Stimulated activated CD4-positive, alpha-beta T cell treated with anti-CD3 and anti-CD28 coated beads, Interleukin-15, amount 100 ng/mL, for 1 hour (primary cell): ENCODE results near the gene HEMK1.

ENCODE experiments used
- DNase-seq, 2 donors: peaks; one replicate each; pipeline ENCODE4 v3.0.0-alpha.2; 2020; ENCODE audit warnings: low read depth in 1 of 2, low spot score in 1 of 2

Gene HEMK1

DNA sequence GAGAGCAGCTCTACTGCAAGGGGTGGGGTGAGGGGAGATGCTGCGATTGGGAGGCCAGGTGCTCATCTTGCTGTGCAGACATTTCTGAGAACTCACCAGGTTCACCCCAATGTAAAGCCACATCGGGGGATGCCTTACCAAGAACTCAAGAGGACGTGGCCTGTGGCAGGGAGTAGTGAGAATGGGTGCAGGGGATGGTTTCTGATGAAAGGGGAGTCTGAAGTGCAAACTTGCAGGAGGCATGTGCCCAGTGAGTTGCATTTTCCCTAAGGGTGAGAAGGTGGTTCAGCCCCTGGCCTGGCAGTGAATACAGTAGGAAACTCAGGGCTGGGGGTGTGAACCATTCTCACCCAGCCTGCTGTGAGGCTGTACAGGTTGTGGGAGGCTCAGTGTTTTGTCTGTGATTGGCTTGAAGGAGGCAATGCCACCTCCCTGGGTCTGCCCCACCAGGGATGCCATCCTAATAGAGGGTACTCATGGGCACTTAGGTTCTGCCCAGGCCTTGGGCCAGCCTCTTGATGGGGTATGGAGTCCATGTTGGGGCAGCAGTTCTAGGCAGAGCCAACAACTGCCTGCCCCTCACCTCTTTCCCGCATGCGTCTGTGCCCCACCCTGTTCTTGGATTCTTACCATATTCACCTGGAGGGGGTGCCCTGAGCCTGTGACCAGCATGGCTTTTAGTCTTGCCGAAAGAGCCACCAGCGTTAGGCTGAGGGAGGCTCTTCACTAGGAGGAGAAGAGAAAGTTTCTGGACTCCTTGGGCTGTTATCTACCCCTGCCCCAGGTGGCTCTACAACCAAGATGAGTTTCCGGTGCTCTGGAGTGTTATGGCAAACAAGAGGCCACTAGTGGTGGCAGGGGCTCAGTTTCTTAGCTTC is 4.5 kb downstream of the HEMK1 start:
- DNase-seq: peak; percentile 42 to 64

DNA sequence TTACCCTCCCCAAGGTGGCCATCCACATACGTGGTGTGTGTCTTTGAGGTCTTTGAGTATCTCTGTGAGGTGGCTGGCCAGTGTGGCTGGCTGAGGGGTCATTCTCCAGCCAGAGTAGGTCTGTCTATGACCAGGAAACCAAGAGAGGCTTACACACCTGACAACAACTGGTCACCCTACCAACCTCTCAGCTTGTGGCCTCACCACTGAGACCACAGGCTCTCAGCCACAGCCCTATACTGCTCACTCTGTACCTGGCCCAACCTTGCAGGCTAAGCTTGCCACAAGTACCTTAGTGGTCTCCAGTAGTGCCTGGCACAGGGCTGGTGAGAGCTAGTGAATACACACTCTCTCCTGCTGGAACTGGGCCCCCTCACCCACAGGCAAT is 5.1 kb downstream of the HEMK1 start:
- DNase-seq: no peak

DNA sequence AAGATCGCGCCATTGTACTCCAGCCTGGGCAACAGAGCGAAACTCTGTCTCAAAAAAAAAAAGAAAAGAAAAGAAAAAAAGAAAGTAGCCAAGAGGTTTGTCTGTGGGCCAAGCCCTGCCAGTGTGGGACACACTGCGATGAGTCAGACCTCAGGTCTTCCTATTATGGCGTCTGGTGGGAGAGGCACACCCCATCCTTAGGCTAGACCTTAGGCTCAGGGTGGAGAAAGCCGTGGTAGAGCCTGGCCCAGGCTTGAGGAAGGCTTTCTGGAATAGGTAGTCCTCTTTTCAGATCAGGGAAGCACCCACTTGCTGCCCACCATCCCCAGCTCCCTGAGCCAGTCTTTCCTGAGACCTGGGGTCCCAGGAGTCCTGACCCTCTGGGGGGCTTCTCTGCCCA is 6.0 kb downstream of the HEMK1 start:
- no peak for DNase-seq

DNA sequence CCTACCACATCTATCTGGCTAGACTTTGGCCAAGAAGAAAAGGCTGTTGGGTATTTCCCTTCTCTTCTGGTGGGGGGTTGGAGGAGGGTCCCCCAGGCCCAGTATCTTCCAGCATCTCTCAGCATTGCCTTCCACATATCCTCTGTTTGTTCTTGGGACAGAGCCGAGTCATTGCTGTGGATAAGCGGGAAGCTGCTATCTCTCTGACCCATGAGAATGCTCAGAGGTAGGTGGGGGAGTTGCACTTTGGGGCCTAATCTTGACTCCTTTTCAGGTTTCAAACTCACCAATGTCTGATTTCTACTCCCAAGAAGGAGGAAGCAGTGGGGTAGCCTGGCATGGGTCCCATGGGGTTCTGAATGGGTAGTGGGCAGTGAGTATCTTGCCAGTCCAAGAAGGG is 8.0 kb downstream of the HEMK1 start:
- no peak for DNase-seq

DNA sequence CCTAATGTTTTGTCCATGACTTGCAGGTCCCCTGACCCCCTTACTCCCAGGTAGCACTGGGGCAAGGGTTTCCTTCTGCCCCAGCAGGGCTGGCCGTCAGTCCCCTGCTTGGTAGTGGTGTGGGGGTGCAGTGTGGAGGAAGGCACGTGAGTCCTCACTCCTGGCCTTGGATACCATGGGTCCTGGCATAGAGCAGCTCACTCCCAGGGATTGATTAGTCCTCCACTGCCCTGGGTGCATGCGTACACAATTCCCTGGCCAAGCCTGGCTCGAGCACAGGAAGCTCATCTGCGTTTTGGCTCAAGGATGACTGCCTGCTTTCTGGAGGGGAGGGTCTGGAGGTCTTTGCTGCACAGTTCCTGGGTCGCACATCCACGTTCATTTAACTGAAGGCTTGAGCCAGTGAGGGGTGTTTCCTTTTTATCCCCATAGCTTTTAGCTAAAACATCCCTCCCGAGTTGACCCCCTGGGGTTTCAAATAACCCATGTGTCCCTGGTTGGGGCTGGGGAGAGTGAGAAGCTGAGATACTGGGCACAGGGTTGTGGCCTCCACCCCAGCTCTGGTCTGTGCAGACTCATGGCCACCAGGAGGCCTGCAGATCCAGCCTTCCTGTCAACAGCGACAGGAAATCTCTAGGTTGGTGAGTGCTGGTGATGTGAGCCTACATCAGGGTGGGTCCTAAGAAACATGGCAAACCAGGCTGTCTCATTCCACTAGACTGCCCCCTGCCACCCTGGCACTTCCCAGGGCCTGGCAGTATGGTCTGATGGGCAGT is 11.5 kb downstream of the HEMK1 start:
- no peak for DNase-seq

DNA sequence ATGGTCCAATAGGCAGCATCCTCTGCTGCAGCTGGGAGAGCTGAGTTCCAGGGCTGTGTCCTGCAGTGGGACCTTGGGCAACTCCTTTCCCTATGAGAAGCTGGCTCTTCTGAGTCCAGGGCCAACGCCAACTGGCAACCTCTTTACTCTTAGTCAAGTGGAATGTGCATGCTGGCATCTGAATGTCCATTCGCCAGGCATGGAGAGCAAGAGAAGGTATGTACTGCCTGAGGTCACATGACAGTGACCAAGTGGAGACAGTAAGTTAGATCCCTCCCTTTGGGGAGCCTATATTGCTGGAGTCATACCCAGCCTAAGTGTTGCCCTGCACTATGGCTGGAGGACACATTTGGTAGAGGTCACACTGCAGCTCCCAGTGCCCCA is 12.1 kb downstream of the HEMK1 start:
- no peak for DNase-seq

DNA sequence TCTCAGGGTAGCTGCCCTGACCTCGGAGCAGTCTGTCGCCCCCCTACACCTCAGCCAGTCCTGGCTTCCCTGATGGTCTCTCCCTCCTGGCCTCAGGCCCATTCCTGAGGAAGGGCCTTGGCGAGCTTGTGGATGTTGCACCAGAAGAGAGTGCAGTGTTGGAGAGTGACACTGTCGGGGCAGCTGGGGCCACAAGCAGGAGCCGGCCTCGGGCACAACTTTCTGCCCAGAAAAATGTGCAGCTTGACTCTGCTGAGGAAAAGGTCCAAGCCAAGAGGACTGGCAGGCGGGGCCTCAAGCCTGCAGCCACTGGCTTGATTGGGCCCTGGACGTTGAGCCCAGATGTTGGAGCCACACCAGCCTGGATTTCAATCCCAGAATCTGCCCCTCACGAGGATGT is 12.8 kb downstream of the HEMK1 start:
- no peak for DNase-seq

DNA sequence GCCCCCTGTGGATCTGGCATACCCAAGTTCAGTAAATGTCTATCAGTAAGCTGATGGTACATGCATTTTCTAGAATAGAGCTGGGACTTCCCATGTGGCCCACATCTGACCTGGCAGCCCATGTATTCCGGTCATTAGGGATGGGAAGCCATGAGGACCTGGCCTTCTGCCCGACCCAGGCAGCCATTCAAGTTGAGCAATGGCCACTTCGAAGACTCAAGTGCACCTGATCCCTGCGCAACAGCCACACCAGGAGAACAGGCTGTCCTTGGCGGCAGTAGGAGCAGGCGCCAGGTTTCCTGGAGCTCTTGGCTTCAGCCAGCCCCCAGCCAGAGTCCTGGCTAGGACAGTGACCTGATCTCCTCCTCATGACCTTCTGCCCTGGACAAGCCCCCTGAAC is 14.6 kb downstream of the HEMK1 start:
- DNase-seq: no peak

DNA sequence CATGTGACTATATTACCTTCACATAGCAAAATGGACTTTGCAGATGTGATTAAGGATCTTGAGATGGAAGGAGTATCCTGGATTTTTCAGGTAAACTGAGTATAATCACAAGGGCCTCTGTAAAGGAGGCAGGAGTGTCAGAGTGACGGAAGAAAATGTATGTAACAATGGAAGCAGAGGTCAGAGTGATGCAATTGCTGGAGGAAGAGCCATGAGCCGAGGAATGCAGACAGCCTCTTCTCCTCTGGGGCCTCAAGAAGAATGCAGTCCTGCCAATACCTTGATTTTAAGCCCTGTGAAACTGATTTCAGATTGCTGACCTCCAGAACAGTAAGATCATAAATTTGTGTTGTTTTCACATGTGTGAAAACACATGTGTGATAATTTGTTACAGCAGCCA is 15.1 kb downstream of the HEMK1 start:
- no peak for DNase-seq

DNA sequence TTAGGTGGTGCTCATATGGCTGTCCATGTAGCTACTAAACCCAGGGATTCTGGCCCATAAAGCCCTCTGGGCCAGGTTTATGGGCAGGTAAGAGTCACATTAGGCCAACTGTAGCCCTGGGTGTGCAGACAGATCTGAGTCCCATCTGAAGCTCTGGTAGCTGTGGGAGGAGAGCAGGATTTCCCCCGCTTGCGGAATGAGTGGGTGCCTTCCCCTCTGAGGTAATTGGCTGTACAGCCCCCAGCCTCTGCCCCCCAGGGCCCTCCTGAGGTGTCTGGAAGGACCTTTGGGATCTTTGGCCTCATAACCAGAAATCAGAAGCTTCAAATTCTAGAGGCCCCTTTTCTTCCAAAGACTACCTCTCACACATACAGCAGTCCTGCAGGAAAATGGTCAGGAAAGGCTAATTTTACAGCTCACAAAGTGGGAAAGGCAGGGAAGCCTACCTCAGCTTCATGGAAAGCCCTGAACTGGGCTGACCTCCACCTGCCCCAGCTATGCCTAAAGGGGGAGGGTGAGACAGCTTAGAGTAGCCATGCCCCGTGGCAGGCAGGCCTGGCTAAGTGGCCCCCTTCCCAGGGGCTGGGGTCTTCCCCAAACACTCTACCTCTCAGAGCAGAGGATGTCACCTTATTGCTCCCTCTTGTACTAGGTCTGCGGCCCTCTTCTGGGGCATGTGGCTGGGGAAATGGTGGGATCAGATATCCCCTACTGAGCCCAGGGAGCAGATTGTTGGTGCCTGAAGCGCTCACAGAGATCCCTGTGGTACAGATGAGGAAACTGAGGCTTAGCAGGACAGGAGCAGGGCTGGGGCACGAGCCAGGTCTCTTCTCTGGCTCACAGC is 16.8 kb downstream of the HEMK1 start:
- no peak for DNase-seq

DNA sequence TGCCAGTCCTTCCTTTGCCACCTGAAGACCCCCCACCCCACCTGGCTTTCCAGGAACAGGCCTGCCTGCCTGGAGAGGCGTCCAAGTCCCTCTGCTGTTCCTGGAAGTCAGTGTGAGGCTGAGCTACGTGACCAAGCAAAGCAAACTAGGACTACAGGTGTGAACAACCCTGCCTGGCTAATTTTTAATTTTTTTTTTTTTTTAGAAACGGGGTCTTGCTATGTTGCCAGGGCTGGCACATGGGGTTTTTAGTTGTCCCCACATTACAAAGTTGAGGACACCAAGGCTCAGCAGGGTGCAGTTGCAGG is 17.4 kb downstream of the HEMK1 start:
- DNase-seq: no peak

DNA sequence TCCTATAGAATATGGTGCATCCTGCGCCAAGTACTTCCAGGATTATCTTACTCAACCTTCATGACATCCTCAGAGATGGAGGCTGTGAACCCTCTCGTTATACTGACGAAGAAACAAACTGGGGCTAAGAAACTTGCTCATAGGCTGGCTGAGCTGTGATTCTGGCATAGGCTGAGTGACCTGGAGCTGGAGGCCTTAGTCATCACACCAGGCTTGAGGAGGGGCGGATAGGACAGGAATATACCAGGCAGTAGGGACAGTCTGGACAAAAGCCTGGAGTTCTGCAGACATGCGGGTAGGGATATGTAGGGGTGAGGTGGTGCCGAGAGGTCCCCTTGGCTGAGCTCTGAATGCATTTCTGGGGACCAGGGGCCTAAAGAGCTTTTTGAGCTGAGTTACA is 18.1 kb downstream of the HEMK1 start:
- no peak for DNase-seq

DNA sequence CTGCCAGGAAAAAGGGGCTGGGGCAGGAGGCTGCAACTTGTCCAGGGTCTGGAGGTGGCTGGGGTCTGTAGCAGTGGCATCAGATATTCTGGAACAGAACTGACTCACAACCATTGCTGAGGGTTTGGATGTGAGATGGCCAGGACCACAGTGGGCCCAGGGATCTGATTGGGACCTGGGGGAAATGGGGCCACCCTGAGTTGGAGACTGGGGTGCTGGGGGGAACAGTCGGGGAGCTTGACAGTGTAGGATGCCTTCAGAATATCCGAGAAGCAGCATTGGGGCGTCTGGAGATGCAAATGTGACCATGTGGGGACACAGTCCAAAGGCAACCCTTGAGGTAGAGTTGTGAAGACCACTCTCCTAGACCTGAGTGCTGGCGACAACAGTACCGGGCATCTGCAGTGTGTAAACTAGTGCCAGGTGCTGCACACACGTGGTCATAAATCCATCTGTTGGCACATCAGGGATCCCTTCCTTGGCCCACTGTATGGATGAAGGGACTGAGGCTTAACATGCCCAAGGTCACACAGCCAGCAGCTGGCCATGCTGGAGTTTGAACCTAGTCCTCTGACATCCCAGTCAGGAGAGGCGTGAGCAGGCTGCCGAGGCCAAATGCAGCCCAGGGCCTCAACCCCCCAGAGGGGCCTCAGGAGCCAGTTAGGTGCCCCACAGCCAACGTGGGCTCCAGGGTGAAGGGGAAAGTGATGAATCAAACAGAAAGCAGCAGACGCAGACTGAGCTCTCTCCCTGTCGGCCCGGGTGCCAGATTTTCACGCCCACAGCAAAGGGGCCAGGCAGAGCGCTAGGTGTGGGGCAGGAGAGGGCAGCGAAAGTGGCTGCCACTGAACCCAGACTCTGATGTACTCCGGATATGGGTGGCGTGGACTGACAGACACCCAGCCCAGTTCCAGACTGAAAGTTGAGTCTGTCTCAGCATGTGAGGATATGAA is 18.8 kb downstream of the HEMK1 start:
- peak in 1 of 2 donors; percentile 71 for DNase-seq

DNA sequence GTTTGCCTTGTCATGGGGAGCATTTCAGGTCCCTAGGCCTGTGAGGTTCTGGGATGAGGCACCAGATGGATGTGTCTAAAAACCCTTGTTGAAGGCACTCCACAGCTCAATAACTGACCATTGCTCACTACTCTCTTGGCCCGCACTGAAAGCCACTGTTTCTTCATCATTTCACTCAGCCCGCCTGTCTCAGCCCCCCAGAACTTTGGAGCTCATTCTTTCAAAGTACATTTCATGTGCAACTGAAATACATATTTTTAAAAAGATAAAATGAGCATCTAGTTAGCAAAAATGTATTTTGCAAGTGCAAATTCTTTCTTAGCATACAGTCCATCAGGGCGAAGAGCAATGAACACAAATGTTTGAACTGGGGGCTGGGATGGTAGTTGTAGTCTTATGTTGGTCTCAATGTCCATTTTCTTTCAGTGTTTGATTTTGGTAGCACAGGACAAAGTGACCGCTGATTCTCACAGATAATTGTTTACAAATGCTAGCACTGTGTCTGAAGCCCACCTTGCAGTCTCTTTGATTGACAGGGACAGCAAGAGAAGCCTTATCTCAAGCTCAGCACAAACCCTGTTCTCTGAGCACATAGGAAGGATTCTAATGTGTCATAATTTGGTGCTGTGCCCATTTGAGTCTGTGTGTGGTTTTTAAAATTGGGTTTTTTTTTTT is 19.6 kb downstream of the HEMK1 start:
- no peak for DNase-seq

DNA sequence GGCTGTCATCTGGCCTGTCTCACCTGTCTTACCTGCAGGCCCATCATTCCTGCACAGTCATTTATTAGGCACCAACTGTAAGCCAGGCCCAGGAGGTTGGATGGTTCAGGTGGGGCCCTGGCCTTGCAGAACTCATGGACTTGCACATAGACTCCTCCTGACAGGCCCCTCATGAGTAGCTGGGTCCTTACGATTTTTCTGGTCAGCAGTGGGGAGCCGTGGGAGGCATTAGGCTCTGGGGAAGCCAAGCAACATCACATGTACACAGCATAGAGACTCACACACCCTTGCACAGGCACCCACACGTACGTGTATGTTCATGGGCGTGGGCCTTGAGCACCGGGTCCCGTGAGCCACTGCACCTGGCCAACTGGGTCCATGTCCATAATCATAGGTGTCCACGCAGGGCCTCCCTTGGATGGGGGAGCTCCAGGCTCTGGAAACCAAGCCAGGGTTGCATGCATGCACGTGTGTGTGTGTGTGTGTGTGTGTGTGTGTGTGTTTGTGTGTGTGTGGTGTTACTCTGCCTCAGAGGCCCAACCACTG is 21.9 kb downstream of the HEMK1 start:
- DNase-seq: no peak

DNA sequence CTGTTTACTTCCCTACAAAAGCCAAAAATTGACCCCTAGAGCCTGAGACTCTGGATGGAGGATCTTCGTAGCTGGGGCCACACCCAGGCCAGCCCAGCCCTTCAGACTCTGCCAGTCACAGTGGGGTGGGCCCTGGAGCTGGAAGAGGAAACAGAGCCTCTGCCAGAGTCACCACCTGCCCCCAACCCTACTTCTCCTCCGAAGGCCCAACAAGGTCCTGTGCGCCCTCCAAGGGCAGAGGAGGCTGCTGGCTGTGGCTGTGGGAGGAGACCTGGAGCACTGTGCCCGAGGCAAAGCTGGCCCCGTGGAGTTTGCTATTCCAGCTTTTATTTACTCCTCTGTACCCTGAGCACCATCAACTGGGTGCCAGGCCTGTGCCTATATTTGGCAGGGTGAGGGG is 23.2 kb downstream of the HEMK1 start:
- no peak for DNase-seq

DNA sequence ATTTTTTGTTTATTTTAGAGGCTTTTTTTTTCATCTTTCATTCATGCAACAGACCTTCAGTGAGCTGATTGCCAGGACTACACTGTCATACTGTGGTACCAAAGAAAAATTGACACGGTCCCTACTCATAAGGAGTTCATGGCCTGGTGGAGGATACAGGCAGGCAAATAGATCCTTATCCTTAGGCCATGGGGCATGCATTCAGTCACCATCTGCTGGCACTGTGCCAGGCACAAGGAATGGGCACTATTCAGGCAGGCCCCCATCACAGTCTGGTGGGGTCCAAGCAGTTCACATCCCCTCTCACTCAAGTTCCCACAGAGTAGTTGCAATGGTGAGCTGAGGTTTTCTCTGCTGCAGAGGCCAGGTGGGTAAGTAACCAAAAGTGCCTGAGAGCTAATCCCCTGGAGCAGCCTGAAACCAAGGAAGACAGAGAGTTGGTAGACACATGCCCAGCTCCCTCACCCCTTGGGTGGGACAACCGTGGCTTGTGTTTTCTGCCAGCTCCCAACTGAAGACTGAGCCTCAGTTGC is 25.0 kb downstream of the HEMK1 start:
- DNase-seq: no peak

DNA sequence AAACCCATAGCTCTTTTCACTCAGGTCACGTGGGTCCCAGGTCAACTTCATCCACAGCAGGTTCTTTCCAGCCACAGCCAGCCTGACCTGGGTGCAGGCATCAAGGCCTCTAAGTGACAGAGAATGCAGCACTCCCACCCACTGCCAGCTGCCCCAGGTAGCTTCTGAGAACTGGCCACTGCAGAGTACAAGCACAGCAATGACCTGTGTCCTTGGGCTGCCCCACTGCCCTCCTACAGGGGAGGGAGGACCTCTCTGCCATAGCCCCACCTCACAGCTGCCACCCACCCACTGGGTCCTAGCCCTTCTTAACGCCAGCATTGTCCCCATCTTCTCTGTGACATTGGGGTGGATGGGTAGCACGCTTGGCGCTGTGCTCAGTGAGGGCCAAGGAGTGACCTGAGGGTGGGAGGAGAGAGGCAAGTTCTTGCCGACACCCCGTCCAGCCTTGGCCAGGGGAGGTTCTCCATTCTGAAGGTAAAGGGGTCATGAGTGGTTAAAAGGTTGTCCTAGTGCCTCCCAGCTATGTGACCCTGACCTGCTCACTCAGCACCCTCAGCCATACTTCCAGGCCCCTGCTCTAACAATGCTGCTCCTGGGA is 29.9 kb downstream of the HEMK1 start:
- DNase-seq: no peak

DNA sequence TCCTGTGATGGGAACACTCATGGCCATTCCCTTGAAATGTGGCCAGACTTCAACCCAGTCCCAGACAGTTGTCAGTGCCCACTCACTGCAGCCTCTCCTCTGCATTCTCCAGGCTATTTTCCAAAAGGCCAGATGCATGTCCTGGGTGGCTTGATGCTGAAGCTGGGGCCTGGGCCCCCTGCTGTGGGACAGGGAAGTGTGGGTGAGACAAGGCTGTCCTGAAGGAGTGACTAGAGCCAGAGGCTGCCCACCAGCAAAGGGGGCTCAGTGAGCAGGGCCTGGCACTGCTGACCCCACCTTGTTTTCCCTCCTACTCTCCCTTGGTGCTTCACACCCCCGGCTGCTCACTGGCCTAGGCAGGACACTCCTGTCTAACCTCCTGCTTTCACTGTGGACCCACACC is 30.4 kb downstream of the HEMK1 start:
- no peak for DNase-seq
